Body of pancreas (tissue), 4 donors: ENCODE data around the gene CAPZA1.

ENCODE experiments used
- CTCF ChIP-seq, 7 experiments: fragments of 450-650 bp in 4 of 7; fragments of 200-600 bp in 3 of 7; sonication (generic) in 3 of 7; IDR thresholded peaks; one replicate each; pipeline ENCODE4 v1.5.1; 2016 to 2019; ENCODE audit warnings: antibody characterized with exemption in 7 of 7
- POLR2A ChIP-seq, 3 donors: fragments of 450-650 bp; IDR thresholded peaks; one replicate each; pipeline ENCODE4 v1.6.1; 2016; ENCODE audit warnings: antibody characterized with exemption in 3 of 3, mild to moderate bottlenecking in 2 of 3

- TF ChIP-seq CTCF (IDR thresholded peaks at IDR 0.05), result no peak
- TF ChIP-seq POLR2A (IDR thresholded peaks at IDR 0.05), result no peak
Observed at GRCh38 chr1:112634367-112634766, 14.7 kb downstream of the CAPZA1 start.
